ENCODE results near the gene TESMIN. TPM values are rescaled to one million over a fixed set of nuclear protein-coding genes. Genes with fewer than 3 reads are reported as not detected.

TESMIN gene
- total RNA-seq, 1 donor from 2014 or later = 1.1 TPM

GRCh38 chr11:68709062-68709461 lies 42.3 kb downstream of the TESMIN start:
- no peak for DNase-seq

- no peak for DNase-seq
These were observed 43.8 kb downstream of the TESMIN start for GRCh38 chr11:68707527-68707926.

GRCh38 chr11:68704887-68705286 lies 46.4 kb downstream of the TESMIN start:
- no peak for DNase-seq

GRCh38 chr11:68698993-68699392 lies 52.3 kb downstream of the TESMIN start:
- DNase-seq = no peak

- no peak for DNase-seq
These were observed 55.8 kb downstream of the TESMIN start for GRCh38 chr11:68695531-68695930.

- no peak for DNase-seq
These were observed 56.7 kb downstream of the TESMIN start for GRCh38 chr11:68694431-68695297.

GRCh38 chr11:68693484-68693882 lies 57.8 kb downstream of the TESMIN start:
- no peak for DNase-seq

GRCh38 chr11:68692871-68693483 lies 58.3 kb downstream of the TESMIN start:
- no peak for DNase-seq

- no peak for DNase-seq
These were observed 59.2 kb downstream of the TESMIN start for GRCh38 chr11:68692115-68692514.

- no peak for DNase-seq
These were observed 59.9 kb downstream of the TESMIN start for GRCh38 chr11:68691402-68691784.

GRCh38 chr11:68690671-68691401 lies 60.5 kb downstream of the TESMIN start:
- peak; percentile 8 for DNase-seq

- DNase-seq = no peak
These were observed 61.3 kb downstream of the TESMIN start for GRCh38 chr11:68689737-68690625.

GRCh38 chr11:68688881-68689280 lies 62.4 kb downstream of the TESMIN start:
- no peak for DNase-seq

- no peak for DNase-seq
These were observed 63.3 kb downstream of the TESMIN start for GRCh38 chr11:68687986-68688385.

- DNase-seq = no peak
These were observed 64.0 kb downstream of the TESMIN start for GRCh38 chr11:68687311-68687710.

- DNase-seq = no peak
These were observed 64.8 kb downstream of the TESMIN start for GRCh38 chr11:68686486-68686885.

- no peak for DNase-seq
These were observed 65.5 kb downstream of the TESMIN start for GRCh38 chr11:68685656-68686380.

- DNase-seq = no peak
These were observed 66.6 kb downstream of the TESMIN start, which contains the start of gene GAL for GRCh38 chr11:68684385-68685356. GAL (plus strand) TSS chr11:68684544; CDS start chr11:68684924, 380 bp downstream.

GRCh38 chr11:68683536-68684384 lies 67.6 kb downstream of the TESMIN start:
- DNase-seq = no peak

Measured in skin of body (tissue), 2 donors.